HL-60 (cell line): ENCODE results near the gene CNOT6.

ENCODE experiments used
- CTCF ChIP-seq: IDR thresholded peaks from one replicate; pipeline ENCODE4 v1.5.1; 2011; ENCODE audit warnings: low read length, control low read depth, inconsistent platforms; ENCODE audit not compliant: insufficient read depth
- POLR2AphosphoS5 ChIP-seq: IDR thresholded peaks from 2 replicates; pipeline ENCODE4 v1.6.1; 2012; ENCODE audit warnings: low read depth
- REST ChIP-seq: IDR thresholded peaks from 2 replicates; pipeline ENCODE4 v1.6.1; 2012; ENCODE audit warnings: low read depth; ENCODE audit not compliant: insufficient replicate concordance
- SPI1 ChIP-seq: IDR thresholded peaks from 2 replicates; pipeline ENCODE4 v1.6.1; 2012; ENCODE audit warnings: low read depth, mild to moderate bottlenecking, borderline replicate concordance

- TF ChIP-seq SPI1 (no peak), CTCF (no peak), REST (no peak), POLR2AphosphoS5 (no peak)
These were observed 30.1 kb upstream of the CNOT6 start for GRCh38 chr5:180463916-180464602.
